ENCODE data around the gene KIF18A.

Gene KIF18A

GRCh38 chr11:28123151-28123581 is 15.2 kb upstream of the KIF18A start:
- FAIRE-seq (no peak), DNase-seq (ENCODE audit: insufficient read length, low spot score) (no peak)
- TF ChIP-seq, protein P1, sequence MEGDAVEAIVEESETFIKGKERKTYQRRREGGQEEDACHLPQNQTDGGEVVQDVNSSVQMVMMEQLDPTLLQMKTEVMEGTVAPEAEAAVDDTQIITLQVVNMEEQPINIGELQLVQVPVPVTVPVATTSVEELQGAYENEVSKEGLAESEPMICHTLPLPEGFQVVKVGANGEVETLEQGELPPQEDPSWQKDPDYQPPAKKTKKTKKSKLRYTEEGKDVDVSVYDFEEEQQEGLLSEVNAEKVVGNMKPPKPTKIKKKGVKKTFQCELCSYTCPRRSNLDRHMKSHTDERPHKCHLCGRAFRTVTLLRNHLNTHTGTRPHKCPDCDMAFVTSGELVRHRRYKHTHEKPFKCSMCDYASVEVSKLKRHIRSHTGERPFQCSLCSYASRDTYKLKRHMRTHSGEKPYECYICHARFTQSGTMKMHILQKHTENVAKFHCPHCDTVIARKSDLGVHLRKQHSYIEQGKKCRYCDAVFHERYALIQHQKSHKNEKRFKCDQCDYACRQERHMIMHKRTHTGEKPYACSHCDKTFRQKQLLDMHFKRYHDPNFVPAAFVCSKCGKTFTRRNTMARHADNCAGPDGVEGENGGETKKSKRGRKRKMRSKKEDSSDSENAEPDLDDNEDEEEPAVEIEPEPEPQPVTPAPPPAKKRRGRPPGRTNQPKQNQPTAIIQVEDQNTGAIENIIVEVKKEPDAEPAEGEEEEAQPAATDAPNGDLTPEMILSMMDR (IDR thresholded peaks at IDR 0.05; ENCODE audit: insufficient read depth, missing control alignments) = no peak

GRCh38 chr11:28117712-28118111 is 9.8 kb upstream of the KIF18A start:
- TF ChIP-seq, protein P1 (IDR thresholded peaks at IDR 0.05; ENCODE audit: insufficient read depth, missing control alignments) = no peak
- DNase-seq (ENCODE audit: insufficient read length, low spot score) (no peak), FAIRE-seq (no peak)

DNA sequence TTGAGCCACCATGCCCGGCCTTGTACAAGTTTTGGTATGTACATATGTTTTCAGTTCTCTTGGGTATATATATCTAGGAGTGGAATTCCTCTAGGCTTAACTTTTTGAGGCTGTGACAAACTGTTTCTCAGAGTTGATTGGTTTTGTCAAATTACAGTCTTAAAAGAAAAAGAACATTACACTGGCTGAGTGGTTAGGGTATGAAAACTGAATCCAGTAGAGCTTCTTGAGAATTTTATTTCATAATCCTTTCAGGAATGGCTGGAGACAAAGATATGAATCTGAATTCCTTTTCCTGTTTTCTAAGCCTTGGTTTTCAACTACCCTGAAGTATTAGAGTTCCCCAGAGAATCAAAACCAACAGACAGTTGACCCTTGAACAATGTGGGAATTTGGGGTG is 6.8 kb upstream of the KIF18A start:
- TF ChIP-seq, protein P1 (IDR thresholded peaks at IDR 0.05; ENCODE audit: insufficient read depth, missing control alignments) = no peak
- DNase-seq (ENCODE audit: insufficient read length, low spot score) = no peak
- no peak for FAIRE-seq

DNA sequence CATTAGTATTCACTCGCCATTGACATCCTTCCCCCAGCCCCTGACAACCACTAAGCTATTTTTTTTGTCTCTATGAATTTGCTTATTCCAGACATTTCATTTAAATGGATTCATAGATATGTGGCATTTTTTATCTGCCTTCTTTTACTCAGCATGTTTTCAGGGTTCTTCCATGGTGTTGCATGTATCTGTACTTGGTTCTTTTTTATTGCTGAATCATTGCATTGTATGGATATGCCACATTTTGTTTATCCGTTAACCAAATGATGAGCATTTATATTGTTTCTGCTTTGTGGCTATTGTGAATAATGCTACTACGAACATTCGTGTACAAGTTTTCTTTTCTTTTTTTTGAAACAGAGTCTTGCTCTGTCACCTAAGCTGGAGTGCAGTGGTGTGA is 6.2 kb upstream of the KIF18A start:
- TF ChIP-seq, protein P1 (IDR thresholded peaks at IDR 0.05; ENCODE audit: insufficient read depth, missing control alignments) = no peak
- no peak for DNase-seq (ENCODE audit: insufficient read length, low spot score)
- no peak for FAIRE-seq

- TF ChIP-seq, protein P1 (IDR thresholded peaks at IDR 0.05; ENCODE audit: insufficient read depth, missing control alignments) = no peak
- DNase-seq (ENCODE audit: insufficient read length, low spot score) (no peak), FAIRE-seq (no peak)
These were observed 2.9 kb upstream of the KIF18A start for GRCh38 chr11:28110821-28111200.

DNA sequence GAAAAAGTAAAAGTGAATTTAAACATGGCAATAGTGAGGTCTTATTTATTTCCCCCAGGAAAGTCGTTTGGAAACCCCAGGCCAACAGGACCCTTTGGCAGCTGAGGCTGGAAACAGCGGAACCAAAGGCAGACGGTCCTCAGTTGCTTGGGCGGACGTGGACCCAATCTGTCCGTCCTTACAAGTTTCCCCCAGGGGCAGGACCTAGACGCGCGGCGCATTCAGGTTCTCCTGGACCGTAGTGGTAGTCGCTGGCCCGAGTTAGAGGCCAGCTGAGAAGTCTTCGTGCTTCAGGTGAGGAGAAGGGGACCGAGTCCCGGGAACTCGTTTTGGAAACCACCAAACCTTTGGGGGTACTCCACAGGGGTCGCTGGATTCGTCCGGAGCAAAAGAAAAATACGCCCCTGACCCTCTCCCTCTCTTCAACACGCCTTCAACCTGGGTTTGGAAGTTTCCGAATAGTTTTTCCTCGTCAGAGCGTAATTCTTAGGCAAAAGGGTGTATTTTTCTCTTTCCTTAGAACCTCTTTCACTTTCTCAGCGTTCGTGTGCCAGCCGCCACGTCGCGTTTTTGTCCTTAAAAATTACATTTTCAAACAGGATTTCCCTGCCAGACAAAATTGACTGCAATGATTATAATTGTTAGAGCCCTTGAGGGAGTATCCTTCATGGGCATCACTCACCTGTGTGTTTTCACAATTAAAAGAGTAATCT is 2.3 kb upstream of the KIF18A start:
- TF ChIP-seq, protein P1 (IDR thresholded peaks at IDR 0.05; ENCODE audit: insufficient read depth, missing control alignments) = no peak
- DNase-seq (ENCODE audit: insufficient read length, low spot score) (no peak), FAIRE-seq (no peak)

GRCh38 chr11:28108958-28109357 is 1.0 kb upstream of the KIF18A start:
- FAIRE-seq (no peak), DNase-seq (ENCODE audit: insufficient read length, low spot score) (no peak)

More at GRCh38 chr11:28108958-28109357, 1.0 kb upstream of the KIF18A start:
- TF ChIP-seq, protein P1 (IDR thresholded peaks at IDR 0.05; ENCODE audit: insufficient read depth, missing control alignments) = no peak

Measured in D721Med (cell line).